NCI-H526 treated with DMSO at 0.1 percent for 48 hours (cell line): Measurements from ENCODE around the gene CLCN2.
A peak's percentile ranks its signal among the peaks of the same experiment; 100 is the strongest.
"Not testable (repeated sequence)": the region's sequence is repeated elsewhere in the genome, so short reads cannot be mapped to it uniquely, and the experiment has no call there.

ENCODE experiments used
- DNase-seq: peaks from one replicate; lab custom pipeline; 2025; lab: John Stamatoyannopoulos, UW

Gene CLCN2

DNA sequence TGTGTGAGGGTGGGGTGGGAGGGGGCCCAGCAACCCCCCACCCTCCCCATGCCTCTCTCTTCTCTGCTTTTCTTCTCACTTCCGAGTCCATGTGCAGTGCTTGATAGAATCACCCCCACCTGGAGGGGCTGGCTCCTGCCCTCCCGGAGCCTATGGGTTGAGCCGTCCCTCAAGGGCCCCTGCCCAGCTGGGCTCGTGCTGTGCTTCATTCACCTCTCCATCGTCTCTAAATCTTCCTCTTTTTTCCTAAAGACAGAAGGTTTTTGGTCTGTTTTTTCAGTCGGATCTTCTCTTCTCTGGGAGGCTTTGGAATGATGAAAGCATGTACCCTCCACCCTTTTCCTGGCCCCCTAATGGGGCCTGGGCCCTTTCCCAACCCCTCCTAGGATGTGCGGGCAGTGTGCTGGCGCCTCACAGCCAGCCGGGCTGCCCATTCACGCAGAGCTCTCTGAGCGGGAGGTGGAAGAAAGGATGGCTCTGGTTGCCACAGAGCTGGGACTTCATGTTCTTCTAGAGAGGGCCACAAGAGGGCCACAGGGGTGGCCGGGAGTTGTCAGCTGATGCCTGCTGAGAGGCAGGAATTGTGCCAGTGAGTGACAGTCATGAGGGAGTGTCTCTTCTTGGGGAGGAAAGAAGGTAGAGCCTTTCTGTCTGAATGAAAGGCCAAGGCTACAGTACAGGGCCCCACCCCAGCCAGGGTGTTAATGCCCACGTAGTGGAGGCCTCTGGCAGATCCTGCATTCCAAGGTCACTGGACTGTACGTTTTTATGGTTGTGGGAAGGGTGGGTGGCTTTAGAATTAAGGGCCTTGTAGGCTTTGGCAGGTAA is 15.9 kb downstream of the CLCN2 start:
- DNase-seq = peak; percentile 42

GRCh38 chr3:184344579-184345316 is 16.7 kb downstream of the CLCN2 start:
- DNase-seq = peak; percentile 35

DNA sequence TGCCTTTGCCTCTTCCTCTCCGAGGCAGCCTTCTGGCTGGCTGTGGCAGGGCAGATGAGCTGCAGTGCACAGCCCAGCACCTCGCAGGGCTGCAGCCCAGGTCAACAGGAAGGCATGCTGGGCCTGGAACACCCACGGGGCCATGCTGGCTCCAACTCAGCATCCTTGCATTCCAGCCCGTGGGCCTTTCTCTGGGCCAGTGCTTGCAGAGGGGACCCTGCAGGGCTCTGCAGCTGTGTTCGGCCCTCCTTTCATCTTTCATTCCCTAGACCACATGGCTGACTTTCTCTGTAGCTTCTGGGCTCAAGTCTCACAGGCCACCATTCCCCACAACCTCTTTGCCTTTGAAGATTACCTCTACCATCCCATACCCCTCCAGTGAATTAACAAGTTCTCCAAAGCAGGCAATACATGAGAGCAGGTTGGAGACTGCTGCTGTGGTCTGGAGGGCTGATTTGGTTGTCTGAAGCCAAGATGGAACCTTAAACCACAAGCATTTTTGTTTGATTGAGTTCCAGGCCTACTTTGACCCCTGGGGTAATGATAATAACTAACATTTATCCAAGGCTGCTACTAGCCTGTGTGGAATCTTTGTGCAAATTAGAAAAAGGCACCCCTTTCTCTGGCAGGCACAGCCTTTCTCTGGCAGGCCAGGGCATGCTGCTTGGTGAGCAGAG is 18.1 kb downstream of the CLCN2 start:
- DNase-seq = no peak

GRCh38 chr3:184341925-184342324 is 19.5 kb downstream of the CLCN2 start:
- DNase-seq = no peak

GRCh38 chr3:184339451-184340135 is 21.8 kb downstream of the CLCN2 start:
- not testable (repeated sequence) for DNase-seq

DNA sequence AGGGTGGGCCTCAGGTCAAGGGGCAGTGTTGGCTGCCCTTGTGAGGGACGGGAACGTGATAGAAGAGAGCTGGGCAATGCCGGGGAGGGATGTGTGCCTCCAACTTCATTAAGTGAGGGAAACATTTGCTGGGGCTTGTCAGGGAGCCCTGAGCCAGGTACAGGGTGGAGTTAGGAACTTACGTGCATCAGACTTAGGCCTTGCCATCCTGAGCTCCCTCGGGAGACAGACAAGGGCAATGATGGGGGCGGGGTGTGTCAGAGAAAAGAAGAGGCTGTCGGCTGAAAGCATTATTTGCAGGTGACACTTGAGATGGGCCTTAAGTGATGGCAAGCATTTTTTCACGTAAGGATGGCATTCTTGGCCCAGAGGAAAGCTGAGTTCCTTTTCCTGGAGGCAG is 22.4 kb downstream of the CLCN2 start:
- peak; percentile 41 for DNase-seq

DNA sequence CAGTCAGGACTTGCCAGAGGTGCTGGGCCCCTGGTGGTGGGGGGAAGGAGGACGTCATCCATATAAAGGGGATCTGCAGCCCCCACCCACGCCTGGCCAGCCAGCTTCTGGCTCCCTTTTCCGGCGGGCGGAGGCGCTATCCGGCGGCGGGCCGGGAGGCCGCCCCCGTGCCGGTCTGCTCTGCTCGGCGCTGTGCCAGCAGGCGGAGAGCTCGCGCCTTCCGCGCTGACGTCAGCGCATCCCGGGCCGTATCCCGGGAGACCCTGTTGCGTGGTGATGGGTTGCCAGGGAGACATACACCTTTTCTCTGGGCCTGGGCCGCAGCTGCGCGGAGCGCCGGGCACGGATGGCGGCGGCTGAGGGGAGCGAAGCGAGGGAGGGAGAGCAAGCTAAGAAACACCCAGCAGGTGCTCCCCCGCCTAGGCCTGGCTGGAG is 22.9 kb downstream of the CLCN2 start:
- DNase-seq = peak; percentile 73

DNA sequence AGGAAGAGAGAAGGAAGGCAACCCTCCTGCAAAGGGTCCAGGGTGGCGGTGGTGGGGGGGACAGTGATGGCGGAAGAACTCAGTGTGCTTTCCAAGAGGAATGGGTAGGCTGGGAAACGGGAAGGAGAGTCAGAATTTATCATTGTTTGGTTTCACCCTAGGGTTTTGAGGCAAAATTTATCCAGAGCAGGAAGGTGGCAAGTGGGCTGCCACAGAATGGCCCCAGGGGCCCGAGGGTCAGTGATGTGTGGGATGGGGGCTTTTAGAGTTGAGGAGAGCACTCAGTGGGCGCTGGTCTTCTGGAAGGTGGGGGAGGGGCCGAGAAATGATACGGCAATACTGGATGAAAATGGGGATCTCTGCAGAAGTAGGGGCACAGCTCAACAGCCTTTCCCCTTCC is 23.4 kb downstream of the CLCN2 start:
- no peak for DNase-seq

- DNase-seq = no peak
Observed at GRCh38 chr3:184337399-184337714, 24.0 kb downstream of the CLCN2 start, which contains the start of gene FAM131A. Gene FAM131A (plus strand): TSS chr3:184337600. CDS start chr3:184337631, 31 bp downstream.

DNA sequence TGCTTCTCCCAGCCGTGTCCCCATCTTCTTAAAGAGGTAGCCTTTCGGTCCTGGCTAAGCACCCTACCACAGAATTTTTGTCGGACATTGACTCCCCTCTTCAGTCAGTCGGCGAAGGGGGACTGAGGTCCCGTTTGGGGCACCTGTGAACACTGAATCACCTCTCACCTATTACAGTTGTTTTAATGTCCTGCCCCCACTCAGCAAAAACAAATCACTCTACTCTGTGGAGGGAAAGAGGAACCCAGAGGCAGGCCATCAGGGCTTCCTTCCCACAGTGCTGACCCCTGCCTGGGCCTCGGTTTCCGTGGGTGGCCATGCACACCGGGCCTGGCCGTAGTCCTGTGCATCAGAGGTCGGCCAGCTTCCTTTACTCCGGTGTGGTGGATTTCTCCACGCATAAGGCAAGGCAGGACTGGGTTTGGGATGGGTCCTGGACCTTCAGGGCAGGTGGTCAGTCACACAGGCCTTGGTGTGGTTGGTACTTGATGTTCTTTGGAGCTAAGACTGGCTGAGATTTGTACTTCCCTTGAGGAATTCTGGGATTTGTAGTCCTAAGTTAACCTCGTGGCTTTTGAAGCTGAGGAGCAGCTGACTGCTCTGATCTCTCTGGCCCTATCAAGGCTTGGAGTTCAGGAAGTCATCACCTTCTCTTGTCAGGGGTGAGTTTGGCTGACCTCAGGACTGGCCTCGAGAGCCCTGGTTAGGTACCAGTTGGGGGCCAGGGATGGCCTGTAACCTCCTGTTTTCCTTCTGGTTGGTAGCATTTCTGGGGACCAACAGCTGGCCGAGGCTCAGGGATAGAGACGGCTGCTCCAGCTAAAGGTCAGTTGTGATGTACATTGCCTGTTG is 24.6 kb downstream of the CLCN2 start:
- no peak for DNase-seq

- peak; percentile 46 for DNase-seq
Observed at GRCh38 chr3:184335661-184336546, 25.5 kb downstream of the CLCN2 start.

GRCh38 chr3:184335291-184335660 is 26.1 kb downstream of the CLCN2 start:
- DNase-seq = no peak

GRCh38 chr3:184334470-184335158 is 26.8 kb downstream of the CLCN2 start:
- no peak for DNase-seq

DNA sequence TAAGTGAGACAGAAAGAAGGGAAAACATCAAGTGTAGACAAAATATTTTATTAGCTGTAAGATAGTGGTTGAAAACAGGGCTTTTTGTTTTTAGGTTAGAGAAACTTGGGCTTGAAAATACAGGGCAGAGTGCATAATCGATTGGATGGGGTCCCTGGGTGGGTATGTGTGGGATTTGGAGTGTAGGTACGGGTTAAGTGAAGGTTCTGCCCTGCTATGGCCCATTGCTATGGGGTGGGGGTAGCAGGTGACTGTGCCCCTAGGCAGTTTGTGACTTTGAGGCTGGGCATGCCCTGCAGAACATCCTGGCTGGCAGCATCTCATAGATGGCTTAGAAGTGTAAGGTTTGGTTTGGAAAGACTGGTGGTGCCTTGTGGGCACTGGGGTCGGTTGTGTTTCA is 27.7 kb downstream of the CLCN2 start:
- no peak for DNase-seq

- DNase-seq = no peak
Observed at GRCh38 chr3:184333190-184333589, 28.2 kb downstream of the CLCN2 start.

DNA sequence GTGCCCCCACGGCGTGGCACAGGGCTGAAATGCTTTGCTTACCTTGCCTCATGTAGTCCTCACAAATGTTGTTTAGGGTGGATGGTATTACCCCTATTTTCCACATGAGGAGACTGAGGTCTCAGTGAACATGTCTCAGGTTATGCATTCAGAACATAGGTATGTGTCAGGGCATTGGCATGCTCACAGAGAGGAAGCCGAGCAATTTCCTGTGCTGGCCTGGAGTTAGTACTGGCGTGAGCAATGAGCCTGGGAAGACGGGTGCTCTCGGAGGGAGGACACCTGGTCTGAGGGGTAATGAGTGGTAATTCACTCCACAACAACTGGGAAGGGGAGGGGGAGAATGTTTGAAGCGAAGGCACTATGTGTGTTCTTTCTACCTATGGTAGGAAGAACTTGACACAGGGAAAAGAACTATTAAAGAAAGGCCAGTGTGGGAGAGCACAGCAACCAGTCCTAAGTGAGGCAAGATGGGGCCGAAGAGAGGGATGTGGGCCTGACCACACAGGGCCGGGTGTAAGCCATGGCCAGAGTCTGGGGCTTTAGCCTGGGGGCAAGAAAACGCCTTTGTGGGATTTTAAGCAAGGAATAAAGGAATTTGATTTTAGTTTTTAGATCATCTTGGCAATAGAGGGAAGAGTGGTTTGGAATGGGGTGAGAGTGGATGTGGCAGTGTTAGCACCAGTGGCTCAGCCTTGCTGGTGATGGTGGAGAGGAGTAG is 28.9 kb downstream of the CLCN2 start:
- DNase-seq = no peak

DNA sequence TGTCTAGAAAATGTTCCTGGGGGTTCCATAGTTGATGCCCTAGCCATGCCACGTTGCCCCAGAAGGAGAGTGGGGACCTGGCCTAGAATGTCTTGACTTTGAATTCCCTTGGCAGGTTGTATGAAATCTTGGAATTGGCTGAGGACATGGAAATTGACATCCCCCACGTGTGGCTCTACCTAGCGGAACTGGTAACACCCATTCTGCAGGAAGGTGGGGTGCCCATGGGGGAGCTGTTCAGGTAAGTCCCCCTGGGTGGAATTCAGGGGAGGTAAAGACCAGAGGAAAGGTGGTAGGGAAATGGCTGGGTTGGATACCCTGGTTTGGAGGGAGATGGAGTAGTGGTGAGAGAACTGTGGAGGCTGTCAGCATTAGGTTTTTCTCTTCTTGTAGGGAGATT is 32.9 kb downstream of the CLCN2 start:
- DNase-seq = no peak

GRCh38 chr3:184327171-184327570 is 34.2 kb downstream of the CLCN2 start:
- no peak for DNase-seq
